ENCODE data around the gene HNF4A. TPM values are rescaled to one million over a fixed set of nuclear protein-coding genes. Genes with fewer than 3 reads are reported as not detected.

The HNF4A gene
- total RNA-seq, 1 donor, result not detected

- DNase-seq (ENCODE audit: low read depth), result no peak
- no peak overlapping the region for H3K4me3 ChIP-seq (ENCODE audit: low read depth, low read length)
- no peak for TF ChIP-seq CTCF (IDR thresholded peaks at IDR 0.05; ENCODE audit: insufficient read depth, low read length)
Measured at GRCh38 chr20:44364068-44364467, 8.6 kb downstream of the HNF4A start.

DNA sequence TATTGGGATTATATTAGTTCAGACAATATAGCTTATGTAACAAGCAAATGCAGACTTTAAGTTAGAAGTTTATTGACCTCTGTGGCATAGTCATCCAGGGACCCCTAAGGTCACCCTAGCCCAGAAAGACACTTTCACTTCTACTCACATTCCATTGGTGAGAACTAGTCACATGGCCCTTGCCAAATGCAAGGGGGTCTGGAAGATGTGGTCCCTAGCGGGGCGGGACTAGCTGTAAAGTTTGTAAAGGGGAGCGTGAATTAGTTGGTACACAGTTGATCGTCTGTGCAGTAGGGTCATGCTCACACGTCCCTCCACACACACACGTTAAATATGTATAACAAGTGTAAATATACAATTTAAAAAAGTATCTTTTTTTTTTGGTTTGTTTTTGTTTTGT lies 9.3 kb downstream of the HNF4A start:
- TF ChIP-seq CTCF (IDR thresholded peaks at IDR 0.05; ENCODE audit: insufficient read depth, low read length), result no peak
- H3K4me3 ChIP-seq (ENCODE audit: low read depth, low read length), result no peak overlapping the region
- no peak for DNase-seq (ENCODE audit: low read depth)

DNA sequence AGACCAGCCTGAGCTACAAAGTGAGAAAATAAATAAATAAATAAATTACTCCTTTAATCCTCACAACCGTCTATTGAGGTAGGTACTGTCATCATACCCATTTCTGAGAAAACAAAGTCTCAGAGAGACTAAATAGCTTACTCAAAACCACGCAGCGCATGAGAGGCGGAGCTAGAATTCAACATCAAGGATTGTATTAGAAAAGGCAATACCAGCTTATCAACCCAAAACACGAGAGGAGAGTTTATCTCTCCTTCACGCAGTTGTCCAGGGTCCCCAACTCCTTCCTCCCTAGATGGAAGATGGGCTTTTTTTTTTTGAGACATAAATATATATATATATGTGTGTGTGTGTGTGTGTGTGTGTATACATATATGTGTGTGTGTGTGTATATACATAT lies 12.2 kb downstream of the HNF4A start:
- H3K4me3 ChIP-seq (ENCODE audit: low read depth, low read length), result no peak overlapping the region
- no peak for TF ChIP-seq CTCF (IDR thresholded peaks at IDR 0.05; ENCODE audit: insufficient read depth, low read length)
- DNase-seq (ENCODE audit: low read depth), result no peak

- TF ChIP-seq CTCF (IDR thresholded peaks at IDR 0.05; ENCODE audit: insufficient read depth, low read length), result no peak
- H3K4me3 ChIP-seq (ENCODE audit: low read depth, low read length), result no peak overlapping the region
- no peak for DNase-seq (ENCODE audit: low read depth)
Measured at GRCh38 chr20:44370639-44371218, 15.2 kb downstream of the HNF4A start.

GRCh38 chr20:44382641-44383040 lies 27.1 kb downstream of the HNF4A start:
- no peak for TF ChIP-seq CTCF (IDR thresholded peaks at IDR 0.05; ENCODE audit: insufficient read depth, low read length)
- H3K4me3 ChIP-seq (ENCODE audit: low read depth, low read length), result no peak overlapping the region
- DNase-seq (ENCODE audit: low read depth), result no peak

- H3K4me3 ChIP-seq (ENCODE audit: low read depth, low read length), result no peak overlapping the region
- peak; percentile 87 for TF ChIP-seq CTCF (IDR thresholded peaks at IDR 0.05; ENCODE audit: insufficient read depth, low read length)
- peak; percentile 66 for DNase-seq (ENCODE audit: low read depth)
Measured at GRCh38 chr20:44384423-44385027, 29.0 kb downstream of the HNF4A start.
